HG03571 (cell line): ENCODE data around the gene SUB1.
"Not testable (repeated sequence)": the region's sequence is repeated elsewhere in the genome, so short reads cannot be mapped to it uniquely, and the experiment has no call there.

ENCODE experiments used
- ATAC-seq: cut with Tn5 transposase; IDR thresholded peaks from one replicate; pipeline ENCODE4 v1.9.1; 2021; ENCODE audit not compliant: unreplicated experiment

The SUB1 gene

DNA sequence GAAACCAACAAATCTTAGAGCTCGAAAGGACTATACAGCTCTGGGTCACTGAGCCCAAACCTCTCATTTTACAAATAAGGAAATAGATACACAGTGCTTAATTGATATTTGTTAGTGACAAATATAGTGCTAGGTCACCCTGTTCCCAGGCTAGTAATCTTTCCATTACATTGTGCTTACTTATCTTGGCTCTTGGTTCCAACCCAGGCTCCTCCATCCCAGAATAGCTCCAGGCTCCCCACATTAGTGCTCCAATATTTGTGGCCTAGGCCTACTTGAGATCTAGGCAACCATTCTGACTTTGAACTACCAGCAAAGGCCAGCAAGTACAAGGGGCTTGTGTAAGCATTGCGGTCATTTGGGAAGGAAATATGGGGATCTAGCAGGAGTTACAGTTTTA lies 21.7 kb upstream of the SUB1 start:
- ATAC-seq: no peak

DNA sequence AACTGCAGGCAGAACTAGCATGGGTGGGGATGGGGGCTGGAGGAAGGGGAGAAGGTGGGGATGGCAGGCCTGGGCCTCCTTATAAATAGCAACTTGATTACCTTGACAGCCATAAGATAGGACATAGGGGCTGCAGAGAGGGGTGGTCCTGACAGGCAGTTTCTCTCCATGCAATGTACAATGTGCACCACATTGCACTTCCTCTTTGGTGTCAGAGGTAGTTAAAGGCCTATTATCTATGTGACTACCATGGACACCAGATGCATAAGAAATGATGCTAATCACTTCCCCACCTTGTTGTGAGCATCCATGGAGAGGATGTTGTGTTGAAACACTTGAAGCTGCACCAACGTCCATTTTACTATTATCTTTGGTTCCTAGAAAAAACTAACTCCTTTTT lies 20.2 kb upstream of the SUB1 start:
- ATAC-seq: no peak

DNA sequence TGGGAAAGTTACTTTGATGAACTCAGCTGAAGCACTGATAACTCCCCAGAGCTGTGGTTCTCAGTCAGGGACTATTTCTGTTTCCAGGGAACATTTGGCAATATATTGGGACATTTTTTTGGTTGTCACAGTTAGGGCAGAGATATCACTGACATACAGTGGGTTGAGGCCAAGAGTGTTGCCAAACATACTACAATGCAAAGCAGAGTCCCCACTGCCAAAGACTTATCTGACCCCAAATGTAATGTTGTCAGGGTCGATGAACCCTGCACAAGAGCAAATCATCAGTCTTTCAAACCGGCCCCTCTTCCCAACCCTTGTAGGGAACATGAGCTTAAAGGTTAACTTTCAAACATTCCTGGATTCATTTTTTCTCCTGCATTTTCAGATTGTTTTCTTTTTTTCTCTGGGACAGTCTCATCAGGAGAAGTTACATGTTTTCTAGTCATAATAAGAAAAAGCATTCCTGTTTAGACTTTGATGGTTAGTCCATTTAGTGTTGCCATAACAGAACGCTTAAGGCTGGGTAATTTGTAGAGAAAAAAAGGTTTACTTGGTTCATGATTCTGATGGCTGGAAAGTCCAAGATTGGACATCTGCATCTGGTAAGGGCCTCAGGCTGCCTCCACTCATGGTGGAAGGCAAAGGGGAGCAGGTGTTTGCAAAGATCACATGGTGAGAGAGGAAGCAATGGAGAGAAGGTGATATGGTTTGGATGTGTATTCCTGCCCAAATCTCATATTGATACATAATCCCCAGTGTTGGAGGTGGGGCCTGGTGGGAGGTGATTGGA lies 18.8 kb upstream of the SUB1 start:
- ATAC-seq: no peak

DNA sequence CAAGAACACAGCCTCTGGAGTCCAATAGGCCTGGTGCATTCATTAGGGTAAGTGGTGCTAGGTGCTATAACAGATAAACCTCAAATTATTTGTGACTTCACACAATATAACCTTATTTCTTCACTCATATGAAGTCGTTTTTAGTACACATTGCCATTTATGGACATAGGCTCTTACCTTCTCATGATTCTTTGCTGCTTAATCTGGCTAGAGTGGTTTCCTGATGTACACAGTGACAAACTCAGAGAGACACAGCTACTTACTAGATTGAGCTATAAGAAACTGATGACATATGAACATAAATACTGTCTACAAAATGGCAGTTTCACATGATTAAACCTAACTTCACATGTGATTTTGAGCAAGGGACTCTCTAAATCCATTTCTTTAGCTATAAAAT lies 14.2 kb upstream of the SUB1 start:
- no peak for ATAC-seq

GRCh38 chr5:32572778-32573480 lies 12.4 kb upstream of the SUB1 start:
- ATAC-seq: peak; percentile 93

GRCh38 chr5:32573481-32573854 lies 11.9 kb upstream of the SUB1 start:
- not testable (repeated sequence) for ATAC-seq

- ATAC-seq: no peak
Observed at GRCh38 chr5:32574540-32575175, 10.7 kb upstream of the SUB1 start.

DNA sequence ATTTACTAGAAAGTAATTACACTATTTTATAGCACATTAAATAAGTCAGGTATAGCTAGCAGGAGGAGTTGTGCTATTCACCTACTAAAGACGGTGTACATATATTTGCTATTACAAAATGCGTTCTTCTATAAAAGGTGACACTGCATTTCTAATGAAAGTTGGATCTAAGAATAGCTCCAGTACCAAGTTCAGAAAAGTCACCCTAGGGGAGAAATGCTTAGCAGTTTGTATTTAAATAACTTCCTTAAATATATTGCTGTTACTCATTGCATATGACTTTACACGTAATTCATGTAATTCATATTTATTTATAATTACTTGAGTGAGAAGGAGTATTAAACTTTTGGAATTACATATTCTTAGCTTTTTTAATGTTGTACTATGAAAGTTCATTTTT lies 7.0 kb upstream of the SUB1 start:
- no peak for ATAC-seq

- no peak for ATAC-seq
Observed at GRCh38 chr5:32578764-32579163, 6.6 kb upstream of the SUB1 start.

GRCh38 chr5:32581010-32581785 lies 4.2 kb upstream of the SUB1 start:
- no peak for ATAC-seq

DNA sequence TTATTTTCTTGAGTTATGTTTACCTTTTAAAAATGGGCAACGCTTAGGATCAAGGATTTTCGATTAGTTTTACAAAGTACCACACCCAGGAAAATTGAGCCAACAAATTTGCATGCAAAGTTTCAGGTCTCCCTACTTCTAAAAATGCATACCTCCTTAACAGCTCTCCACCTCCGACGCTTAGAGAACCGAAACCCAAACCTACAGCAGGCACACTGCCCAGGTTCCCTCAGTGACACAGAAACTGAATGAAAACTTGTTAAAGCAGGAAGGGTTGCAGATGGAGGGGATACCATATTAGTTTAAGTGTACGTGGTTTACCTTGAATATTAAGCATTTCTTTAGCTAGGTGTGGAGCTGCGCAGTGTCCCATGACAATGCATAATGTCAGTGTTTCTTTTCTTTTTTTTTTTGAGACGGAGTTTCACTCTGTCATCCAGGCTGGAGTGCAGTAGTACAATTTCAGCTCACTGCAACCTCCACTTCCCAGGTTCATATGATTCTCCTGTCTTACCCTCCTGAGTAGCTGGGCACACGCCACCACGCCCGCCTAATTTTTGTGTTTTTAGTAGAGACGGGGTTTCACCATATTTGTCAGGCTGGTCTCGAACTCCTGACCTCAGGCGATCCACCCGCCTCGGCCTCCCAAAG lies 1.6 kb upstream of the SUB1 start:
- ATAC-seq: peak; percentile 65

GRCh38 chr5:32584646-32585045 lies 711 bp upstream of the SUB1 start:
- ATAC-seq: no peak

- ATAC-seq: no peak
Observed at GRCh38 chr5:32585122-32585445, 273 bp upstream of the SUB1 start.

DNA sequence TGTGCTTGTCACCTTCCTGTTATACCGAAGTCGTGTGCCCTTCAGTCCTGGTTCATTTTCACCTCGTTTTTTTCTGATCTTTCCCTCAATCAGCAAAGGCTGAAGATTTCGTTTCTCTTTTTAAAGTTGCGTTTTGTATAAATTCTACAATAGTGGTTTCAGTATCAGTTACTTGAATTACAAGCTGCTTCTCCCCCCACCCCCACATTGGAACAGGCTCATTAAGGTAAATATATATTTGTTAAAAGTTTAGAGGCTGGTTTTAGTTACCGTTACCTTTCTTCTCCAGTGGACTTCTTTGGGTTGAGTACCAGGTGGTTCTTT lies 881 bp downstream of the SUB1 start:
- ATAC-seq: no peak

DNA sequence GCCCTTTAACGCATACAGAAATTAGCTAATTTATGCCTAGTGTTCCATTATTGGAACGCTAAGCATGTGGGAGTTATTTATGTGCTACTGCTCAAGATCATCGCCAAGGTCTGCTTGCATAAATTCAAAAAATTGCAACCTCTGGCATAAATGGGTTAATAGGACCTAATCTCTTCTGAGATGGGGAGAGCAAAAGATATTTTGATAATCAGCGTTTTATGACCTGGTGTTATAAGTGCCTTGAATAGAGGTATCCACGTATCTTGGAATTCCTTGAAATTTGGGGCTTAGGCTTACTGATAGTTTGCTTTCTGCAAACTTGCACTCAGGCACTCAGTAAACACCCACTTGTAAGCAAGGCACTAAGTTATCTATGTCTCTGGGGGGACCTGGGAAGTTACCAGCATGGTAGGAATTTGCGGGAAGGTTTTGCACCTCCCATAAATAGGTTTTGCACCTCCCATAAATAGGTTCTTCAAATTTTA lies 1.8 kb downstream of the SUB1 start:
- no peak for ATAC-seq

- ATAC-seq: no peak
Observed at GRCh38 chr5:32589416-32589815, 4.1 kb downstream of the SUB1 start.

DNA sequence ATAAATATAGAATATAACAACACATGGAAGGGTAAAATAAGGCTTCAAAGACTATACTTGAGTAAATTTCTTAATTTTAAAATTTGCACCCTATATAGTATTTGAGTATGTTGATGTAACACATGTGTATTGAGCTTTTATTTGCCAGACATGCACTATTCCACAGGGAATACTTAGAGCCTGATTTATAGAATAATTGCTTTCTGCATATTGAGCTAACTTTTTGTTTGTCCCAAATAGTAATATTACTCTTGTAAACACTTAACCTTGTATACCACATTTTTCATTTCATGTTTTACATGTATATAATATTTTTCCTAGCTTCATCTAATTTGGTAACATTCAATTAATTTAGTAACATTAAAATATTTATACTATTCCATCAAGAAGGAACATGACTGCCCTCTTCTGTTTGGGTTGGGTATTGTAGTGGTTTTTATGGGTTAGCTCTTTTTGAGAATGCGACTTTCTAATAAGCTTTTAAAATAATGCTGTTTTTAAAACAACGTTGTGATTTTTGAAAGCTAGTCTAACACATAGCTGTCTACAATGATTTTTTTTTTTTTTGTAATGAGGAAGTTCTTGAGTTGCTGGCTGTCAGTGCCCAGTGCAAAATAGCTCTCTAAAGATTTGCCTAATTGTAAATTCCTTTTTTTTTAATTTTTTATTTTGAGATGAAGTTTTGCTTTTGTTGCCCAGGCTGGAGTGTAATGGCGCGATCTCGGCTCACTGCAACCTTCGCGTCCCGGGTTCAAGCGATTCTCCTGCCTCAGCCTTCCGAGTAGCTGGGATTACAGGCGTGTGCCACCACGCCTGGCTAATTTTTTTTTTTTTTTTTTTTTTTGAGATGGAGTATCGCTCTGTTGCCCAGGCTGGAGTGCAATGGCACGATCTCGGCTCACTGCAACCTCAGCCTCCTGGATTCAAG lies 4.8 kb downstream of the SUB1 start:
- no peak for ATAC-seq

DNA sequence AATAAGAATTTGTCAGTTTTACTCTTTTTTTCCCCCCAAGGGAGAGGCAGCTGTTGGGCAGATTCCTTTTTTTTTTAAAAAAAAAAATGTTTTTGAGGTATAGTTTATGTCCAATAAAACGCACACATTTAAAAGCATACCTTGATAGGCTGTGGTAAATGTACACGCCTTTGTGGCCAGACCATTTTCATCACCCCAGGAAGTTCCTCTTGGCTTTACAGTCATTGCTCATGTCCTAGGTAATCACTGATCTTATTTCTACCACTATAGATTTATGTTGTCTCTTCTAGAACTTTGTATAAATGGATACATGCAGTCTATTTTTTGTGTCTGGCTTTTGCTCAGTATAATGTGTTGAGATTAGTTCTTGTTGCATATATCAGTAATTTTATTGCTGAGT lies 9.8 kb downstream of the SUB1 start:
- no peak for ATAC-seq

DNA sequence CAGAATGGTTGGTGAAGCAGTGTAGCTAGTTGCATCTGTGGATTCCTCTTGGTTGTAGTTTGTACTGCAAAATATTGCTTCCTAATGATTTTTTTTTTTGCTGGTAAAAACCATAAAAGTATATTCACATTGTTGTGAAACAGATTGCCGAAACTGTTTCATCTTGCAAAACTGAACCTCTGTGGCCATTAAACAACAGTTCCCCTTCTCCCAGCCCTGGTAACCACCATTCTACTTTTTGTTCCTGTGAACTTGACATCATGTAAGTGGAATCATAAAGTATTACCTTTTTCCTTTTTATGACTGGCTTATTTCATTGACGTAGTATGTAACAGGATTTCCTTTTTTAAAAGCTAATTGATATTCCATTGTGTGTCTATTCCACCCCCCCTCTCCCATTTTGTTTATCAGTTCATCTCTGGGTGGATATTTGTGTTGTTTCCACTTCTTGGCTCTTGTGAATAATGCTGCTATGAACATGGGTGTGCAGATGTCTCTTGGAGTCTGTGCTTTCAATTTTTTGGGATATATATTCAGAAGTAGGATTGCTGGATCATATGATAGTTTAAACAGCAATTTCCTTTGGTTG lies 11.8 kb downstream of the SUB1 start:
- ATAC-seq: no peak
